A172 (cell line): Measurements from ENCODE around the gene TBX6. TPM values are rescaled to one million over a fixed set of nuclear protein-coding genes. Genes with fewer than 3 reads are reported as not detected.

Experiments
- DNase-seq: peaks from one replicate; pipeline ENCODE4 v3.0.0-alpha.2; 2015; ENCODE audit warnings: low spot score
- total RNA-seq: library from RNA; depleted of rRNA; stranded (reverse); fragments of >200 nt; shearing (Covaris generic); gene quantifications from 2 replicates; pipeline ENCODE4 v1.2.3, GENCODE V29; 2014

The TBX6 gene
- total RNA-seq, 1 experiment from 2014 or later: not detected

DNA sequence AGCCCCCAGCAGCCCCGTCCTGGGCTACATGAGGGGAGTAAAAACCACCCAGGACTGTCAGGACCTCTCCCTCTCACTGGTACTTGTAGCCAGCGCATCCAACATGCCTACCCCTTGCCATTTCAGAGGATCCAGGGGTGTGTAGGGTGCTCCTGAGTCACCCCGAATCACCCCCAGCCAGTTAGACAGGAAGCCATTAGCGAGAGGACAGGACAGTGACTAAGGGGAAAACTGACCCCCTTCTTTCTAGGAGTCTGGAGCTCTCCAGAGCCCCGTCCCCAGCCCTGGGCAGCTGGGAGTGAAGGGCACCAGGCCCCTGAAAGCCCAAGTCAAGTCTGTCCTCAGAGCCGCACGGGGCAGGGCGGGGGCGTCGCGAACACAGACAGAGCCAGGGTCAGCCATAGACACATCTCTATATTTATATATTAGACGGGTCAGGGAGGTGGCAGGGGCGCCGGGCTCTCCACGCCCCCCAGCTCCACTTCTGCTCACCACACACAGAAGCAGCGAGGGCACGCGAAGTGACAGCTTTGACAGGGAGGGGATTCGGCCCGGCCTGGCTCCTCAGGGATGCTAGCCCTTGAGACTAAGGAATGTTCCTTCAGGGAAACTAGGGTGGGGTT lies 22.1 kb upstream of the TBX6 start:
- peak; percentile 60 for DNase-seq

- peak; percentile 33 for DNase-seq
These were observed 21.4 kb upstream of the TBX6 start, which contains the start of gene GDPD3 for GRCh38 chr16:30113031-30113710. Gene GDPD3 (minus strand): TSS chr16:30113537. CDS start chr16:30113478, 59 bp downstream.

DNA sequence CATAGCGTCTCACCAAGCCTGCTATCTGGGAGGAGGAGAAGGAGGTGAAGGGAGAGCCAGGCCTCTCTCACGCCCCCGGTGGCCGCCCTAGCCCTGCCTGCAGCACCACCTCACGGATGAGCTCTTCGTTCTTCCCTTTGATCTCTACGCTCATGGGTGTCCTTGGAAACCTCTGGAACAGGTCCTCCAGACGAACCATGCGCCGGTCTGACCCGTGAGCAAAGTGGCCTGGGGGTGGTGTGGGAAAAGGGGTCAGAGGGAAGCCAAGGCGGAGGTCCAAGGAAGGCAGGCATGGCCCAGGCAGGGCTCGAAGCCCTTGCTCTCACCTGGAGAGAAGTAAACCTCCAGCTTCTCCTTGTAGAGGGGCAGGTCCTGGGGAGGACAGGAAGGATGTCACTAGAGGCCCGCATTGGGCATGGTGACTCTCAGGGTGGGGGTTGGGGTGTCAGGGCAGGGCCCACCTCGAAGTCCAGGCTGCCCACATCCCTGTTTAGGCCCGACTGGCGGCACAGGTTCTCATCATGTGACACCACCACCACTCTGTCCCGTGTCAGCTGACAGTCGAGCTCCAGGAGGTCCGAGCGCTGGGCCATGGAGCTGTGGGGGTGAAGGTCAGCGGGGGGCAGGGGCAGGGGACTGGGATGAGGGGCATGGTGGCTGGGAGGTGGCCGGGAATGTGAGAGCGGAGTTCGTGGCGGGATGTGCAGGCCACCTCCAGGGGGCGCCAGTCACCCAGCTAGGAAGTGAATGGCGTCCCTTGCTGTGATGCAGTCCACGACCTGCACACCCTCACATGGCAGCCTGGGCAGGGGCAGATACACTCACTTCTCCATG lies 20.7 kb upstream of the TBX6 start:
- DNase-seq: peak; percentile 53

- peak; percentile 45 for DNase-seq
These were observed 18.9 kb upstream of the TBX6 start for GRCh38 chr16:30110661-30111060.

DNA sequence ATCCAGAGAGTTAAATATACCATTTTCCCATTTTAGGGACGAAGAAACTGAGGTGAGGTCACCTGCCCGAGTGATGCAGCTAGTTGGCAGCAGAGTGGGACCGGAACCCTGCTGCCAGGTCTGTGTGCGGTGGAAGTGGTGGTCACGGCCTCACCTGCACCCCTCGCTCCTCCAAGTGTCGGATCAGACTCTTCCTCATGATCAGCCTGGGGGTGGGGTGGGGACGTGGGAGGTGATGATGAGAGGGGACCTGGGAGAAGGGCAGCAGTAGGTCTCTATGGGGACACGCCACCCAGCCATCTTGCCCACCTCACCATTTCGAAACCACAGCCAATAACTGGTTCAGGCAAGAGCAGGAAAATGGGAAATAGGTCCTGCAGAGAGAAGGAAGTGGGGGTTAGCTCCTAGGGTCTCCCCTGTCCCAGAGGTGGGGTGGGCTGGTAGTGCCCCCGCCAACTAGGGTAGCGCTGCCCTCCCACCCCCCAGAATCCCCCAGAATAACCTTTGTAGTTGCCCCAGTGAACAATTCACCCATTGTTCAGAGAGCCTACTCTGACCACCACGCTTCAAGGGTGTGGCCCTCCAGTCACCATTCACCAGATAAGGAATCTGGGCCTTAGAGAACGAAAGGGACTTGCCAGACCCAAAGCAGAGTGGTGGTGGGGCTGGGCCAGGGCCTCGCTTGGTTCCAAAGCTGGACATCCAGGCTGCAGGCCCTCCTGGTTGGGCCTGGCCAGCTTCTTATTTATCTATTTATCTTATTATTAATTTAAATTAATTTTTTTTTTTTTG lies 16.5 kb upstream of the TBX6 start:
- no peak for DNase-seq

GRCh38 chr16:30104492-30104891 lies 12.8 kb upstream of the TBX6 start:
- no peak for DNase-seq

DNA sequence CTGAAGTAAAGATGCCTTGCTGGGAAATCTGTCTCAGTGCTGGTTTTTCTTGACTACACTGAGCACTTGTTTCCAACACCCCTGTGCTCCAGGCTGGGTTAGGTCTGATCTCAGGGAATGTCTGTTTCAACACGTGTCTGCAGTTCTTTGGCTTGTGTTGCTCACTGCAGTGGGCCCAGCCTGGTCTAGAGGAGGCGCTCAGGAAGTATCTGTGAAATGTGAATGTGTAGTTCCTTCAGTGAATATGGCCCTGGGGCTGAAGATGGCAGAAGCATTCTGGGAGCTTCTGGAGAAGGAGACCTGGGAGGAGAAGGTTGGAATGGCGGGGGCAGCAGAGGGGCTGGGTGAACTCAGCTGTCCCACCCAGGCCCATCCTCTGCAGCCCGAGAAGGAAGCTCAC lies 12.4 kb upstream of the TBX6 start:
- DNase-seq: no peak

DNA sequence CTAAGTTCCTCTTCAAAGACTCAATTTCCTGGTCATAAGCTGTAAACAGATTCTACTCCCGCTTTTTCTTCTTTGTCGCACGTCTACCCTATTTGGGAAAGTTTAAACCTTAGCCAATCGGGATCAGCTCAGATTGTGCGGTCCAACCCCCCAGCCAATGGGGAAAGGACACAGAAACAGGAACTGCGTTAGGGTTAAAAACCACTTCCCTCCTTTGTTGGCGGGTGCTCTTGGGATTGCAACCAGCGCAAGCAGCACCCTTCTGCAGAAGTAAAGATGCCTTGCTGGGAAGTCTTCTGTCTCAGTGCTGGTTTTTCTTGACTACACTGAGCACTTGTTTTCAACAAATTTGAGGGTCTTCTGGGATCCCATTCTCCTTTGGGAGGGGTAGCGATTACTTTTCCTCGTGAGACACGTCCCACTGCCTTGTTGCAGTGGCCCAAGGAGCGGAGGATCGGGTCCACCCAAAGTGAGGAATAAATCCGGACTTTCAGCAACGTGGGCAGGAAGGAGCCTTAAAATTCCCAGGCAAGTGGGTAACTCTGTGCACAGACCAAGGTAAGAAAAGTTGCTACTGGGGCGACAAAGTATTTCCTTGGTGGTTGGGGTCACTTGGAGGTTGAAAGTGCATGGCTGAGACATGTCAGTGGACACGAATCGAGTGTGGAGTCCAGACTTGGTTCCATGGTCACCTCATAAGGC lies 5.3 kb upstream of the TBX6 start:
- DNase-seq: no peak

DNA sequence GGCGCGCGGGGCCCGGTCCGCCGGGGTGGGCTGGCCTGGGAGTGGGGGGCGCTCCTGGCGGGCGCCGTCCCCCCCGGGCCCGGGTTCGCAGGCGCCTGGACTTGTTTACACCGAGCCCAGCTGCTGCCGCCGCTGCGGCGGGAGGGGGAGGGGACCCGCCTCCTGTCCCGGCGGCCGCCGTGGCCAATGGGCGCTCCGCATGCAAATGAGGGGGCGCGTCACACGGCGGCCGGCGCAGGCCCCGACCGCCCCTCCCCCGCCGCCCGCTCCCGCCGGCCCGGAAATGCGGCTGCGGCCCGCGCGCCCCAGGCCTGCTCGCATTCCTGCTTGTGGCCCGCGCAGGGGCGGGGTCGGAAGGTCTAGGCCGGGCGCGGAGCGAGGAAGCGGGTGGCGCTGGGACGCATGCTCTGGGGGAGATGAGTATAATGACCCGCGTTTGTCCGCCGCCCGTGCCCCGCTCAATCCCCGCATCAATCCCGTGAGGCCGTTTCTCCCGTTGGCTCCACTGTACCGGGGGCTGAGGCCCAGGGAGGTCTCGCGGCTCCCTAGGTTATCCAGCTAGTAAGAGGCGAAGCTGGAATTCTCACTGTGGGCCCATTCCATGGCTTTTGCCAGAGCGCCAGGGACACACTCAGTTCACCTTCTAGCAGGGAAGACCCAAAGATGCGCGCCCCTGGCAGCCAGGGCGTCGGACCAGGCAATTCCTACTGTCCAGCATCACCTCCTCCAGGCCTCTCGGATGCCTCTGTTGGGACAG lies 4.6 kb upstream of the TBX6 start, which contains the start of gene YPEL3:
Gene YPEL3, minus strand, starts transcription at position 109 of the 757 bp plus-strand sequence. CDS start 731 bp downstream, outside the sequence.
- DNase-seq: peak; percentile 49

DNA sequence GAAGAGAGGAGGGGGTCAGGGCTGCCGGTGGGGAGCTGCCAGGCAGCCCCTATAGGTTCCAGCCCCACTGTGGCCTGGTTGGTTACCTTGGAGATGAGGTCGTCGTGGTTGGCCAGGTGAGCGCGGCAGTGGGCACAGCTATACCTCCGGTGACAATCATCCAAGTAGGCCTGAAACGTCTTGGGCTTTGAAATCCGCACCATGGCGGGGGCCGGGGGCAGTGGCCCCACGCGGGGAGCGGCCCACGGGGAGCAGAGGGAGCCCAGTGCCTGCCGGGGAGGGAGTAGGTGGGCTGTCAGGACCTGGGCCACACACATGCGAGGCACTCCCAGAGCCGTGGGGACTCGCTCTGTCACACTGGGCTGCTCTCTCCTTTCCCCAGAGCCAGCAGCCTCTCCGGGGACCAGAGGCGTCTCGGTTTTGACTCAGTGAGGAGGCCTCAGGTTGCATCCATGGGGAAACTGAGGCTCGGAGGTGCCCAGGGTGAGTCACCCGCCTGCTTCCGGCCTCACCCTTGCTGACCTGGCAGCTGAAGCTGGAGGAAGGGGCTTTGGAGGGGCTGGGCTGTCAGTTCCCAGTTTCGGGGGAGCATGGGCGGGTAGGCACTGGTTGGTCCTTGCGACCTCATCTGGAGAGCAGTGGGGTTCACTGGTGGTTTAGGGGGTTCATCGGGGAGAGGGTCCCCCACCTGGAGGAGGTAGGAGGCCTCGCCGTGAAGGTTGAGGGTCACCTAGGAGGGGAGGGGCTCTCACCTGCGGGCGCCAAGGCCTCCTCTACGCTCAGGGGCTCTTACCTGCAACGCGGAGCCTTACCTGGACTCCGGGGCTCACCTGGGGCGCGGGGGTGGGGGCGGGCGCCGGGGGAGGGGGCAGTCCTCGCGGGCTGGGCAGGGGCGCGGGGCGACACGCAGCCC lies 3.7 kb upstream of the TBX6 start:
- DNase-seq: no peak

- DNase-seq: no peak
These were observed 2.9 kb upstream of the TBX6 start for GRCh38 chr16:30094541-30095165.

GRCh38 chr16:30092373-30093010 lies 768 bp upstream of the TBX6 start:
- no peak for DNase-seq

- no peak for DNase-seq
These were observed 953 bp downstream of the TBX6 start for GRCh38 chr16:30090610-30091331.

GRCh38 chr16:30088832-30089624 lies 2.7 kb downstream of the TBX6 start:
- DNase-seq: no peak

- DNase-seq: no peak
These were observed 3.4 kb downstream of the TBX6 start for GRCh38 chr16:30088237-30088831.

GRCh38 chr16:30087181-30087898 lies 4.4 kb downstream of the TBX6 start:
- DNase-seq: no peak
